Liver (tissue), 9 donors: ENCODE measurements around the gene GNB1L. TPM values are rescaled to one million over a fixed set of nuclear protein-coding genes. Genes with fewer than 3 reads are reported as not detected.

Experiments used
- DNase-seq: peaks from one replicate; pipeline ENCODE4 v3.0.0-alpha.2; 2017; ENCODE audit warnings: low spot score
- H3K27ac ChIP-seq, 2 donors: one replicate each; pipeline ENCODE4 v1.7.0; 2013; ENCODE audit warnings: inconsistent platforms in 2 of 2, low read length in 2 of 2, control low read depth in 1 of 2, low read depth in 1 of 2, mild to moderate bottlenecking in 1 of 2
- H3K27me3 ChIP-seq, 4 donors: one replicate each; pipeline versions ENCODE4 v1.6.1 to v1.7.0; 2013; ENCODE audit warnings: low read length in 3 of 4, inconsistent platforms in 1 of 4, mild to moderate bottlenecking in 1 of 4, moderate library complexity in 1 of 4; ENCODE audit not compliant: control insufficient read depth in 4 of 4, insufficient read depth in 4 of 4
- H3K36me3 ChIP-seq, 4 donors: one replicate each; pipeline versions ENCODE4 v1.6.1 to v1.7.0; 2013; ENCODE audit warnings: low read length in 3 of 4, mild to moderate bottlenecking in 3 of 4, low read depth in 1 of 4, moderate library complexity in 1 of 4; ENCODE audit not compliant: control insufficient read depth in 4 of 4, insufficient read depth in 3 of 4
- H3K4me1 ChIP-seq, 4 donors: one replicate each; pipeline versions ENCODE4 v1.6.1 to v1.7.0; 2013; ENCODE audit warnings: low read length in 3 of 4, mild to moderate bottlenecking in 3 of 4, moderate library complexity in 1 of 4; ENCODE audit not compliant: control insufficient read depth in 4 of 4, insufficient read depth in 4 of 4
- H3K4me3 ChIP-seq, 3 donors: one replicate each; pipeline versions ENCODE4 v1.6.1 to v1.7.0; 2013; ENCODE audit warnings: low read length in 3 of 3, control low read depth in 1 of 3, low read depth in 1 of 3, mild to moderate bottlenecking in 1 of 3
- H3K9ac ChIP-seq, 2 donors: one replicate each; pipeline ENCODE4 v1.7.0; 2013; ENCODE audit warnings: low read length in 2 of 2, mild to moderate bottlenecking in 2 of 2, moderate library complexity in 2 of 2, control low read depth in 1 of 2, low read depth in 1 of 2
- H3K9me3 ChIP-seq, 4 donors: one replicate each; pipeline versions ENCODE4 v1.6.1 to v1.7.0; 2013; ENCODE audit warnings: low read length in 3 of 4; ENCODE audit not compliant: control insufficient read depth in 4 of 4
- ATF3 ChIP-seq: IDR thresholded peaks from 2 replicates; pipeline ENCODE4 v1.6.1; 2016; ENCODE audit warnings: antibody characterized with exemption
- CTCF ChIP-seq: fragments of 150-350 bp; IDR thresholded peaks from 2 replicates; pipeline ENCODE4 v1.5.1; 2017; ENCODE audit warnings: improper control_type of control experiment, low read depth, low read length; ENCODE audit not compliant: missing input control
- EGR1 ChIP-seq, 2 donors: IDR thresholded peaks; 2 replicates each; pipeline ENCODE4 v1.6.1; 2016 to 2018; ENCODE audit warnings: antibody characterized with exemption in 2 of 2, low read depth in 2 of 2
- FOXA1 ChIP-seq: IDR thresholded peaks from 2 replicates; pipeline ENCODE4 v1.6.1; 2016; ENCODE audit warnings: antibody characterized with exemption
- FOXA2 ChIP-seq: IDR thresholded peaks from 2 replicates; pipeline ENCODE4 v1.6.1; 2016; ENCODE audit warnings: antibody characterized with exemption
- GABPA ChIP-seq, 2 donors: IDR thresholded peaks in 1 of 2; conservative IDR thresholded peaks in 1 of 2; 2 replicates each; pipeline ENCODE4 v1.6.1; 2016; ENCODE audit warnings: antibody characterized with exemption in 2 of 2, mild to moderate bottlenecking in 1 of 2, moderate library complexity in 1 of 2
- HNF4A ChIP-seq, 2 donors: conservative IDR thresholded peaks; 2 replicates each; pipeline ENCODE4 v1.6.1; 2016; ENCODE audit warnings: antibody characterized with exemption in 2 of 2, mild to moderate bottlenecking in 2 of 2
- HNF4G ChIP-seq: IDR thresholded peaks from 2 replicates; pipeline ENCODE4 v1.6.1; 2016; ENCODE audit warnings: antibody characterized with exemption
- JUND ChIP-seq, 2 donors: IDR thresholded peaks; 2 replicates each; pipeline ENCODE4 v1.6.1; 2016; ENCODE audit warnings: antibody characterized with exemption in 2 of 2
- MAX ChIP-seq: IDR thresholded peaks from 2 replicates; pipeline ENCODE4 v1.6.1; 2016; ENCODE audit warnings: antibody characterized with exemption
- NR2F2 ChIP-seq: IDR thresholded peaks from 2 replicates; pipeline ENCODE4 v1.6.1; 2016; ENCODE audit warnings: antibody characterized with exemption
- RAD21 ChIP-seq, 2 donors: IDR thresholded peaks; 2 replicates each; pipeline ENCODE4 v1.6.1; 2016; ENCODE audit warnings: antibody characterized with exemption in 2 of 2, mild to moderate bottlenecking in 2 of 2
- REST ChIP-seq: IDR thresholded peaks from 2 replicates; pipeline ENCODE4 v1.6.1; 2016; ENCODE audit warnings: antibody characterized with exemption, mild to moderate bottlenecking
- RXRA ChIP-seq, 2 donors: IDR thresholded peaks; 2 replicates each; pipeline ENCODE4 v1.6.1; 2017 to 2018; ENCODE audit warnings: antibody characterized with exemption in 2 of 2, mild to moderate bottlenecking in 1 of 2
- SP1 ChIP-seq: IDR thresholded peaks from 2 replicates; pipeline ENCODE4 v1.6.1; 2018; ENCODE audit warnings: antibody characterized with exemption, mild to moderate bottlenecking
- TAF1 ChIP-seq: conservative IDR thresholded peaks from 2 replicates; pipeline ENCODE4 v1.6.1; 2016; ENCODE audit warnings: antibody characterized with exemption, mild to moderate bottlenecking
- YY1 ChIP-seq: IDR thresholded peaks from 2 replicates; pipeline ENCODE4 v1.6.1; 2016; ENCODE audit warnings: antibody characterized with exemption, mild to moderate bottlenecking
- WGBS: extraction: QIAGEN DNeasy Blood & Tissue Kit; methylation state at CpG from one replicate; pipeline ENCODE4 v1.1.7; 2013; 5-methylcytosine and 5-hydroxymethylcytosine counted together
- polyA plus RNA-seq, 2 donors: library from polyadenylated mRNA; stranded (reverse) in 1 of 2; unstranded in 1 of 2; fragments of 200-250 nt in 1 of 2; fragments of >200 nt in 1 of 2; fragmentation: Nextera tagmentation in 1 of 2; extraction: Ambion mirVana in 1 of 2; gene quantifications; one replicate each; pipeline versions ENCODE4 v1.2.1 to v1.2.3, GENCODE V29; 2013 to 2015
- total RNA-seq, 2 donors: library from RNA; depleted of rRNA; stranded (reverse); fragments of >200 nt; gene quantifications; one replicate each; pipeline ENCODE4 v1.2.3, GENCODE V29; 2014
- donor health status: healthy.
- donor health status: healthy.
- donor health status: healthy.
- donor health status: healthy.
- donor health status: healthy.

The GNB1L gene
- total and polyA plus RNA-seq, 4 donors = 1.5 to 3.6 (median 1.9) TPM

GRCh38 chr22:19807914-19808872, 46.5 kb downstream of the GNB1L start:
- Histone ChIP-seq H3K36me3 (no peaks in the 10 kb centered on the region), H3K9ac (no peak overlapping the region), H3K9me3 (no peaks in the 10 kb centered on the region), H3K4me1 (peaks cover 0 to 6% (median 1%) of the 10 kb centered on the region in 4 donors), H3K27ac (no peak overlapping the region), H3K27me3 (no peaks in the 10 kb centered on the region), H3K4me3 (no peak overlapping the region)
- no peak for DNase-seq
- TF ChIP-seq MAX (no peak), TAF1 (no peak), EGR1 (IDR thresholded peaks at IDR 0.05; ENCODE audit: low read depth in 2 of 2) (no peak), FOXA2 (no peak), HNF4A (conservative IDR thresholded peaks at IDR 0.05) (no peak), HNF4G (no peak), FOXA1 (no peak), CTCF (no peak), NR2F2 (no peak), YY1 (no peak), ATF3 (no peak), REST (no peak), SP1 (no peak), RXRA (IDR thresholded peaks at IDR 0.05) (no peak), RAD21 (IDR thresholded peaks at IDR 0.05) (no peak)
- WGBS = 97% methylated on average over 20 of the region's 20 CpGs

- H3K9ac ChIP-seq = no peak overlapping the region
- no peaks in the 10 kb centered on the region for H3K27me3 ChIP-seq
- TF ChIP-seq SP1 (no peak), YY1 (no peak), JUND (IDR thresholded peaks at IDR 0.05) (no peak), RAD21 (IDR thresholded peaks at IDR 0.05) (no peak), GABPA (IDR thresholded peaks at IDR 0.05 in 1 of 2, conservative IDR thresholded peaks at IDR 0.05 in 1 of 2) (no peak), FOXA2 (no peak)
- H3K36me3 ChIP-seq = peaks cover 0 to 2% (median 0%) of the 10 kb centered on the region in 4 donors
- WGBS = 95% methylated on average over 15 of the region's 15 CpGs
- H3K9me3 ChIP-seq = no peaks in the 10 kb centered on the region
- peaks cover 0 to 6% (median 1%) of the 10 kb centered on the region in 4 donors for H3K4me1 ChIP-seq
- no peak for DNase-seq
- H3K27ac ChIP-seq = no peak overlapping the region
- H3K4me3 ChIP-seq = no peak overlapping the region
These were observed 47.3 kb downstream of the GNB1L start for GRCh38 chr22:19807161-19807913.
